OCI-LY3 (cell line): Measurements from ENCODE around the gene STRA6.

ENCODE experiments used
- H2AFZ ChIP-seq: fragments of 200-600, 300-600 bp; shearing (Covaris generic); 2 replicates; pipeline ENCODE4 v1.6.0; 2014; ENCODE audit warnings: antibody characterized with exemption, low read depth, low read length
- H3K27ac ChIP-seq: fragments of 200-600, 300-600 bp; sonication (generic); 2 replicates; pipeline ENCODE4 v1.5.1; 2014; ENCODE audit warnings: mild to moderate bottlenecking, low read length, moderate library complexity, mixed read lengths
- H3K27me3 ChIP-seq: fragments of 200-600, 300-600 bp; sonication (generic); 2 replicates; pipeline ENCODE4 v1.6.1; 2014; ENCODE audit warnings: low read depth, low read length, mixed read lengths
- H3K36me3 ChIP-seq: fragments of 200-600, 300-600 bp; sonication (generic); replicated peaks from 2 replicates; pipeline ENCODE3; 2014; ENCODE audit warnings: low read depth, low read length, mixed read lengths
- H3K4me1 ChIP-seq: fragments of 300-600, 200-600 bp; sonication (generic); 2 replicates; pipeline ENCODE4 v1.6.1; 2014; ENCODE audit warnings: low read length, mixed read lengths
- H3K4me2 ChIP-seq: fragments of 200-600, 300-600 bp; sonication (generic); 2 replicates; pipeline ENCODE4 v1.6.1; 2014; ENCODE audit warnings: low read length, mixed read lengths
- H3K4me3 ChIP-seq: fragments of 300-600, 200-600 bp; sonication (generic); 2 replicates; pipeline ENCODE4 v1.5.1; 2014; ENCODE audit warnings: antibody characterized with exemption, mild to moderate bottlenecking, low read length, moderate library complexity
- H3K79me2 ChIP-seq: fragments of 300-600, 200-600 bp; shearing (Covaris generic); 2 replicates; pipeline ENCODE4 v1.6.1; 2014; ENCODE audit warnings: mild to moderate bottlenecking, low read length, mixed read lengths
- H3K9ac ChIP-seq: fragments of 300-600, 200-600 bp; shearing (Covaris generic); 2 replicates; pipeline ENCODE4 v1.6.0; 2014; ENCODE audit warnings: mild to moderate bottlenecking, low read length, moderate library complexity
- H3K9me3 ChIP-seq: fragments of 200-600, 300-600 bp; shearing (Covaris generic); 2 replicates; pipeline ENCODE4 v1.6.1; 2014; ENCODE audit warnings: low read length, mixed read lengths; ENCODE audit not compliant: insufficient read depth
- H4K20me1 ChIP-seq: fragments of 200-600, 300-600 bp; sonication (generic); 2 replicates; pipeline ENCODE4 v1.6.1; 2016; ENCODE audit warnings: low read length, mixed read lengths; ENCODE audit not compliant: insufficient read depth
- CTCF ChIP-seq: fragments of 200-600, 300-600 bp; sonication (generic); IDR thresholded peaks from 2 replicates; pipeline ENCODE4 v1.5.1; 2014; ENCODE audit warnings: antibody characterized with exemption, low read length, low read depth
- EZH2phosphoT487 ChIP-seq: fragments of 200-600 bp; shearing (Covaris generic); IDR thresholded peaks from 2 replicates; pipeline ENCODE4 v1.6.1; 2018; ENCODE audit warnings: antibody characterized with exemption, mixed run types, low read depth

STRA6 gene

GRCh38 chr15:74174219-74174957, 28.2 kb downstream of the STRA6 start:
- no peaks in the 10 kb centered on the region for H4K20me1 ChIP-seq
- TF ChIP-seq EZH2phosphoT487 (no peak), CTCF (no peak)
- H3K4me3 ChIP-seq = no peak overlapping the region
- no peaks in the 10 kb centered on the region for H3K79me2 ChIP-seq
- peaks cover 8% of the 10 kb centered on the region for H3K27me3 ChIP-seq
- H3K9ac ChIP-seq = no peak overlapping the region
- H2AFZ ChIP-seq = no peak overlapping the region
- H3K4me1 ChIP-seq = no peaks in the 10 kb centered on the region
- no peaks in the 10 kb centered on the region for H3K36me3 ChIP-seq
- no peaks in the 10 kb centered on the region for H3K9me3 ChIP-seq
- no peak overlapping the region for H3K27ac ChIP-seq
- no peak overlapping the region for H3K4me2 ChIP-seq

- Histone ChIP-seq H3K36me3 (no peaks in the 10 kb centered on the region), H3K4me3 (no peak within 1 kb of the TSS), H2AFZ (no peak within 1 kb of the TSS), H3K27me3 (peaks cover 10% of the 10 kb centered on the region), H3K9ac (no peak within 1 kb of the TSS), H3K79me2 (no peaks in the 10 kb centered on the region), H4K20me1 (no peaks in the 10 kb centered on the region), H3K4me2 (no peak within 1 kb of the TSS), H3K9me3 (no peaks in the 10 kb centered on the region), H3K4me1 (no peaks in the 10 kb centered on the region), H3K27ac (no peak within 1 kb of the TSS)
- TF ChIP-seq CTCF (no peak), EZH2phosphoT487 (no peak)
Measured at GRCh38 chr15:74173380-74174218, 29.0 kb downstream of the STRA6 start, which contains the start of gene ISLR. ISLR (plus strand) TSS chr15:74173710; CDS start chr15:74174859, 1,149 bp downstream.

GRCh38 chr15:74172701-74173379, 29.7 kb downstream of the STRA6 start:
- Histone ChIP-seq H3K4me1 (no peaks in the 10 kb centered on the region), H3K9me3 (no peaks in the 10 kb centered on the region), H3K4me3 (no peak overlapping the region), H3K36me3 (no peaks in the 10 kb centered on the region), H3K4me2 (no peak overlapping the region), H4K20me1 (no peaks in the 10 kb centered on the region), H3K27me3 (peaks cover 7% of the 10 kb centered on the region), H3K27ac (no peak overlapping the region), H3K9ac (no peak overlapping the region), H3K79me2 (no peaks in the 10 kb centered on the region), H2AFZ (no peak overlapping the region)
- TF ChIP-seq EZH2phosphoT487 = no peak
- TF ChIP-seq CTCF = no peak
